ENCODE data around the gene ARHGEF5.

DNA sequence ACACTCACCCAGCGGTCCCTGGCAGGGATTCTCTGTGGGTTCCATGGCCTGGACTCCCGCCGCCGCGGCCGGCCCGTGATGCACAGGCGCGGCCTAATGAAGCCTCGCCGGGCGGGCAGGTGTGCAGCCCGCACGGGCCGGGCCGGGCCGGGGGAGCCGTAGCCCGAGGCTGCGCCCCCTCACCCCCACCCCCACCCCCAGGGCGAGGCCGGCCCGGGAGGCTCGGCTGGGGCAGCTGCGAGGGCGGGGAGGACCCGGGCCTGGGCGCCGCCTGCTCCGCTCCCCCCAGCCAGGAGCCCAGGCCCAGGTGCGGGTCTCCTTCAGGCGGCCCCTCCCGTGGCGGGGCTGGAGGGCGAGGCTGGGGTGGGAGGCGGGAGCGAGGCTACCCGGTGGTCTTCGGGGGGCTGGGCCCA lies 48.5 kb downstream of the ARHGEF5 start, which contains the start of gene NOBOX:
- TF ChIP-seq POLR2A (IDR thresholded peaks at IDR 0.05), result no peak
- TF ChIP-seq, protein P1, sequence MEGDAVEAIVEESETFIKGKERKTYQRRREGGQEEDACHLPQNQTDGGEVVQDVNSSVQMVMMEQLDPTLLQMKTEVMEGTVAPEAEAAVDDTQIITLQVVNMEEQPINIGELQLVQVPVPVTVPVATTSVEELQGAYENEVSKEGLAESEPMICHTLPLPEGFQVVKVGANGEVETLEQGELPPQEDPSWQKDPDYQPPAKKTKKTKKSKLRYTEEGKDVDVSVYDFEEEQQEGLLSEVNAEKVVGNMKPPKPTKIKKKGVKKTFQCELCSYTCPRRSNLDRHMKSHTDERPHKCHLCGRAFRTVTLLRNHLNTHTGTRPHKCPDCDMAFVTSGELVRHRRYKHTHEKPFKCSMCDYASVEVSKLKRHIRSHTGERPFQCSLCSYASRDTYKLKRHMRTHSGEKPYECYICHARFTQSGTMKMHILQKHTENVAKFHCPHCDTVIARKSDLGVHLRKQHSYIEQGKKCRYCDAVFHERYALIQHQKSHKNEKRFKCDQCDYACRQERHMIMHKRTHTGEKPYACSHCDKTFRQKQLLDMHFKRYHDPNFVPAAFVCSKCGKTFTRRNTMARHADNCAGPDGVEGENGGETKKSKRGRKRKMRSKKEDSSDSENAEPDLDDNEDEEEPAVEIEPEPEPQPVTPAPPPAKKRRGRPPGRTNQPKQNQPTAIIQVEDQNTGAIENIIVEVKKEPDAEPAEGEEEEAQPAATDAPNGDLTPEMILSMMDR (IDR thresholded peaks at IDR 0.05), result no peak
